ENCODE data around the gene ZDHHC9. TPM values are rescaled to one million over a fixed set of nuclear protein-coding genes. Genes with fewer than 3 reads are reported as not detected.

Gene ZDHHC9
- total RNA-seq, 1 donor from 2014 or later, result 64.0 TPM

DNA sequence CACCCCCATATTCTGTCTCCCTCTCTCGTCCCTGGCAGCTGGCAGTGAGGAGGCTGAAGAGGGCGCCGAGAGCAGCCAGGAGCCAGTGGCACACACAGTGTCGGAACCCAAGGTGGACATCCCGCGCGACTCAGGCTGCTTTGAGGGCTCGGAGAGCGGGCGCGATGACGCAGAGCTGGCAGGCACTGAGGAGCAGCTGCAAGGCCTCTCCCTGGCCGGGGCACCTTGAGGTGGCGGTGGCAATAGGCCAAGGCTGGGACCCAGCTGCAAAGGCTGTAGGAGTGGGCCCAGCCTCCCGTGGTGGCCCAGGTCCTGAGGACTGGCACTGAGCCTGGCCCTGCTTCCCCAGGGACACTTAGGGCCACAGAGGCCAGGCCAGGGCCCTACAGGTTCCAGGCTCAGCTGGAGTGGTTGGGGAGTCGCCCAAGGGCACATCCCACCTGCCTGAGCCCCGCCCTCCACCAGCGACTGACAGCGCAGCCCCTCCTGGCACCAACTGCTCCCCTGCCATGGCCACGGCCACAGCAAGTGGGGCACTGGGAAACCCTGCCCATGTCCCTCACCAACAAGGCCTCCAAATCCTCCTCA, 50.0 kb downstream of the ZDHHC9 start:
- Mint-ChIP-seq H3K9me3 (ENCODE audit: unreplicated experiment) (no peaks in the 10 kb centered on the region), H3K27me3 (ENCODE audit: low read depth, unreplicated experiment) (no peaks in the 10 kb centered on the region), H3K36me3 (ENCODE audit: low read depth, unreplicated experiment) (peaks cover under 1% of the 10 kb centered on the region), H3K27ac (ENCODE audit: unreplicated experiment) (no peak overlapping the region), H3K4me3 (ENCODE audit: unreplicated experiment) (no peak overlapping the region), H3K4me1 (ENCODE audit: low read depth, unreplicated experiment) (no peaks in the 10 kb centered on the region)
- Histone ChIP-seq H3K4me2 (ENCODE audit: low read length) (no peak overlapping the region), H3K36me3 (ENCODE audit: insufficient read depth, low read length) (no peaks in the 10 kb centered on the region), H3K79me2 (ENCODE audit: insufficient read depth, low read length) (no peaks in the 10 kb centered on the region), H3K27me3 (ENCODE audit: insufficient read depth, low read length) (no peaks in the 10 kb centered on the region), H3K4me3 (ENCODE audit: insufficient read depth, low read depth, low read length) (no peak overlapping the region), H2AFZ (ENCODE audit: low read depth, low read length) (no peak overlapping the region), H4K20me1 (ENCODE audit: insufficient read depth, low read length) (no peaks in the 10 kb centered on the region), H3K9ac (ENCODE audit: low read length) (no peak overlapping the region), H3K9me3 (ENCODE audit: insufficient read depth, low read depth, low read length) (no peaks in the 10 kb centered on the region), H3K4me1 (ENCODE audit: insufficient read depth, low read length) (no peaks in the 10 kb centered on the region), H3K27ac (ENCODE audit: low read depth, low read length) (no peak overlapping the region)
- FAIRE-seq (no peak), DNase-seq (ENCODE audit: low read depth) (no peak)
- TF ChIP-seq, protein P1, sequence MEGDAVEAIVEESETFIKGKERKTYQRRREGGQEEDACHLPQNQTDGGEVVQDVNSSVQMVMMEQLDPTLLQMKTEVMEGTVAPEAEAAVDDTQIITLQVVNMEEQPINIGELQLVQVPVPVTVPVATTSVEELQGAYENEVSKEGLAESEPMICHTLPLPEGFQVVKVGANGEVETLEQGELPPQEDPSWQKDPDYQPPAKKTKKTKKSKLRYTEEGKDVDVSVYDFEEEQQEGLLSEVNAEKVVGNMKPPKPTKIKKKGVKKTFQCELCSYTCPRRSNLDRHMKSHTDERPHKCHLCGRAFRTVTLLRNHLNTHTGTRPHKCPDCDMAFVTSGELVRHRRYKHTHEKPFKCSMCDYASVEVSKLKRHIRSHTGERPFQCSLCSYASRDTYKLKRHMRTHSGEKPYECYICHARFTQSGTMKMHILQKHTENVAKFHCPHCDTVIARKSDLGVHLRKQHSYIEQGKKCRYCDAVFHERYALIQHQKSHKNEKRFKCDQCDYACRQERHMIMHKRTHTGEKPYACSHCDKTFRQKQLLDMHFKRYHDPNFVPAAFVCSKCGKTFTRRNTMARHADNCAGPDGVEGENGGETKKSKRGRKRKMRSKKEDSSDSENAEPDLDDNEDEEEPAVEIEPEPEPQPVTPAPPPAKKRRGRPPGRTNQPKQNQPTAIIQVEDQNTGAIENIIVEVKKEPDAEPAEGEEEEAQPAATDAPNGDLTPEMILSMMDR (IDR thresholded peaks at IDR 0.05; ENCODE audit: insufficient read depth, low read depth, low read length), result no peak
- no peak for TF ChIP-seq EZH2 (IDR thresholded peaks at IDR 0.05; ENCODE audit: insufficient read depth, low read length)

DNA sequence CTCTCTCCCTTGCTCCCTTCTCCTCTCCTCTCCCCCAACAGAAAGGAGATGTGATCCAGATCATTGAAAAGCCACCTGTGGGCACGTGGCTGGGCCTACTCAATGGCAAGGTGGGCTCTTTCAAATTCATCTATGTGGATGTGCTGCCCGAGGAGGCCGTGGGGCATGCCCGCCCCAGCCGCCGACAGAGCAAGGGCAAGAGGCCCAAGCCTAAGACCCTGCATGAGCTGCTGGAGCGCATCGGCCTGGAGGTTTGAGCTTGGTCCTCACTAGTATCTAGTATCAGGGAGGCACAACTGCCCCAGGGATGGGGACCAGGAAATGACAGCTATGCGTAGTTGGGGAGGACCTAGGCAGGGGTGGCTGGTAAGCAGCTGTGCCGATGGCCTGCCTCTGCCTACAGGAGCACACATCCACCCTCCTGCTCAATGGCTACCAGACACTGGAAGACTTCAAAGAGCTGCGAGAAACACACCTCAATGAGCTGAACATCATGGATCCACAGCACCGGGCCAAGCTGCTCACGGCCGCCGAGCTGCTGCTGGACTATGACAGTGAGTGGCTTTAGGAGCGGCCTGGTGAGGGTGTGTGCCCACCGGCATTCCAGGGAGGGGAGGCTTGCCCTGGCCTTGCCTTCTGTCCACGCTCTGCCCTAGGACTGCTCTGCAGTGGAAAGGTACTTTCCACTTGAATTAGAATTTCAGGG, 50.9 kb downstream of the ZDHHC9 start:
- Histone ChIP-seq H4K20me1 (ENCODE audit: insufficient read depth, low read length) (no peaks in the 10 kb centered on the region), H3K9me3 (ENCODE audit: insufficient read depth, low read depth, low read length) (no peaks in the 10 kb centered on the region), H3K4me1 (ENCODE audit: insufficient read depth, low read length) (no peaks in the 10 kb centered on the region), H3K4me3 (ENCODE audit: insufficient read depth, low read depth, low read length) (no peak overlapping the region), H3K9ac (ENCODE audit: low read length) (no peak overlapping the region), H3K27me3 (ENCODE audit: insufficient read depth, low read length) (no peaks in the 10 kb centered on the region), H2AFZ (ENCODE audit: low read depth, low read length) (no peak overlapping the region), H3K4me2 (ENCODE audit: low read length) (no peak overlapping the region), H3K36me3 (ENCODE audit: insufficient read depth, low read length) (no peaks in the 10 kb centered on the region), H3K27ac (ENCODE audit: low read depth, low read length) (no peak overlapping the region), H3K79me2 (ENCODE audit: insufficient read depth, low read length) (no peaks in the 10 kb centered on the region)
- Mint-ChIP-seq H3K27ac (ENCODE audit: unreplicated experiment) (peak overlapping the region; percentile 18), H3K27me3 (ENCODE audit: low read depth, unreplicated experiment) (no peaks in the 10 kb centered on the region), H3K36me3 (ENCODE audit: low read depth, unreplicated experiment) (no peaks in the 10 kb centered on the region), H3K4me1 (ENCODE audit: low read depth, unreplicated experiment) (no peaks in the 10 kb centered on the region), H3K4me3 (ENCODE audit: unreplicated experiment) (no peak overlapping the region), H3K9me3 (ENCODE audit: unreplicated experiment) (no peaks in the 10 kb centered on the region)
- TF ChIP-seq EZH2 (IDR thresholded peaks at IDR 0.05; ENCODE audit: insufficient read depth, low read length), result no peak
- TF ChIP-seq, protein P1 (IDR thresholded peaks at IDR 0.05; ENCODE audit: insufficient read depth, low read depth, low read length), result no peak
- DNase-seq (ENCODE audit: low read depth), result no peak
- FAIRE-seq, result no peak

Data from astrocyte (in vitro differentiated cells and primary cell).